D341Med (cell line): ENCODE data around the gene SNAP91.
"Not testable (repeated sequence)": the region's sequence is repeated elsewhere in the genome, so short reads cannot be mapped to it uniquely, and the experiment has no call there.

Experiments
- DNase-seq: peaks from one replicate; pipeline ENCODE4 v3.0.0; 2012; ENCODE audit warnings: low spot score

SNAP91 gene

DNA sequence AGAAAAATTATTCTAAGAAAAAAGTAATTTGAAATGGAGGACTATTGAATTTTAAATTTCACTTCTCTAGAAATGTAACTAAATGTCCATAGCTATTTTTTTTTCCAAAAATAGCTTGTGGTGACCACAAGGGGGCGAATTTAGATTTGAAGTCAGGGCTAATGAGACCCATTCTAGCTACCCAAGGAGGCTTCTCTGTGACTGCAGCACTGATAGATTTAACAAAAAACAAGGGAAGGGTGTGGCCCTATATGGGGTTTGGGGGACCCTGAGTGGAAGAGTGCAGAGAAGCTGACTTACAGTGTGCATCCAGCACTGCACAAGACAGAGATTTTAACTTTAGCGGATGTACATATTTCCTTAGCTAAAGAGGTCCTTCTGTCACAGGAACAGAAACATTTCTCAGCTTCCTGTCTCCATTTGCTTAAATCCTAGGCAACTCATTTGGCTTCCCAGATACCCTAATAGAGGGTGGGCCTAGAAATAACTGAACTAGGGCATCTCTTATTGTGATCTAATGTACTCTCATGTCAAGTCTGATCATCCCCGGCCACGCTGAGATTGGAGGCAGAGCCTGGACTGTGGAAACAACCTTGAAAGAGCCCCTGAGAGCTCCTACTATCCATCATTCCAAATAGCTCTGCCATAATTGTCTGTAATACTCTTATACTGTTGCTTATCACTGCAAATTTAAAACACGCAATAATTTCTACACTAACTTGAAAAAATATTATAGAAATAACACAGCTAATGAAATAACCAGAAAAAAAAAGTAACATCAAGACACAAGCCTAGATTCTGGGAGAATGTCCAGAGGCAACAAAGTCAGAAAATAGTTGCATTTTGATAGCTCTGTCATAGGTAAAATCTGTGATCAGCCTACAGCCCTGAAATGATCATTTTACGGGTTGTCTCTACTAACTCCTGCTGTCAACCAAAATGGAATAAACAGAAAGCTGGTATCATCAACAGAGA is 93.6 kb downstream of the SNAP91 start:
- peak; percentile 46 for DNase-seq

DNA sequence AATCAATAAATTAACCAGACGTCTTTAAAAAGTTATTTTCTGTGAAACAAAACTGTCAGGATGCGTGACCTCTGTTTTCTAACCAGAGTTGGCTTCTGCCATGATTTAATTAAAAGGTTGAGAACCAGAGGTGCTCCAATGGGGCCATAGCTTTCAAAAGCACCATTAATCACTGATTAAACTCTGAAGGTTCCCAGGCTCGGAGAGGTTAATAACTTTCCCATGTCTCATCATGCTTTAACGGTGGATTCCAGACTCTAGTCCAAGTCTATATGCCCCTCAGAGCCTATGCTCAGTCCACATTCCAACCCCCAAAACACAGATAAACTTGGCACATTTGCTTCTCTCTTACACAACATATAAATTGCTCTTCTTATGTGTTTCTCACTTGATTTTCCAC is 95.5 kb downstream of the SNAP91 start:
- no peak for DNase-seq

DNA sequence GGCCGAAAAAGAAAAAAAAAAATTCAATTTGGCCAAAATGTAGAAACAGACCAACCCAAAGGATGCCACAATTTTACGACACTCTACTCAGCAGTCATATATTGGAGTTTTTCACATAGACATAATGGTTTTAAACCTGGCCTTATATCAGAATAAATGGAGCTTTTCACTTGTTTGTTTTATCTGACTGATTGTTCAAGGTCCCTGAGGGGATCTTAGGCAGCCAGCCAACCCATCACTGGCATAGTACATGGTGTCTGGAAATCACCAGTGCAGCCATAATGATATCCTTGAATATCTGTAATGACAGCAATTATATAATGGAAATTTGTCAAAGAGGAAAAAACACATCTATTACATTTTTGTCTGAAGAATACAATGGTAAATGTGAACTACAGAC is 99.7 kb downstream of the SNAP91 start:
- no peak for DNase-seq

DNA sequence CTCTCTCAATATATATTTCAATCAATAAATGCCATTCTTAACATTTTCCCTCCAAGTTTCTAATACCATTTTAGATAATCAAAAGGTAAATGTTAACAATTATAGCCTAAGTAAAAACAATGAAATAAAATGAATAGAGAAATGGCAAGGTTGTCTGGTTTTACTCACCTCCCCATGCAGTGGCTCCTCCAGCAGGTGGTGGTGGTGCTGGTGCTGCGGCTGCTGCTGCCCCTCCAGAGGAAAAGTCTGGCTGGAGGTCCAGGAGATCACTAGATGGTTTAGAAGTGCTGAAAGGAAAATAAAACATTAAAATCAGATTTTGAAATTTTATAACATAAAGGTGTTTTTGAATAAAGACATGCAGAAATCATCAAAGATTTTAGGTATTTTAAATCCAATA is 103.4 kb downstream of the SNAP91 start:
- DNase-seq, result no peak

DNA sequence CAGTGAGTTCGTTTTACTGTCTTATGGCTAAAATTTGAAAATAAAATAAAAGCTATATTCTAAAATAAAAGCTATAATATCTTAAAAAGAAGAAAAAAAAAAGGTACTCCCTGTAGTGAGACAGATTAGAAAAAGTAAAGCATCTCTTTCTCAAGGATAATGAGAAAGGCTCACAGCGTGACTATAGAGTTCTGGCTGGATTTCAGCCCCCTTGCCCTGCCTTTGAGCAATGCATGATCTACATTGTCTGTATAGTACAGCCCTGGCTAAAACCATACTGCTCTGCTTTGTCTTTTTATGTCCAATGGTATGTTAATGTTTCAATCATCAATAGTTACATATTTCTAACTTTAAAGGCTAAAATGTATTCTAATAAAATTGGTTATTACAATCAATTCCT is 105.3 kb downstream of the SNAP91 start:
- no peak for DNase-seq

DNA sequence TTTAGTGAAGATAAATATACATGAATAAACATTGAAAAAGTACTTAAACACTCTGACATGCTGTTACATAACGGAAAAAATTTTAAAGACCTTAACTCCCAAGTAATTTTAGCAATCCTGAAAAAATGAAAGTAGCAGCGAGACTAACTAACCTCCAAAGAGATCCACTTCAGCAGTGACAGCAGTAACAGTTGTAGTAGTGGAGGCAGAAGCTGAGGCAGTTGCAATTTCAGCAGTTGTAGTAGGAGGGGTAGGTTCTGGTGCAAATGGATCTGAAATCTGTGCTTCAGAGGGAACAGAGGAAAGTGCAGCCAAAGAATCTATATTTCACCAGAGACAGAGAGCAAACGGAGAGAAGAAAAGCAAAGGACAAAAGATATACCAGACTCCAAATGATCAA is 107.8 kb downstream of the SNAP91 start:
- no peak for DNase-seq

DNA sequence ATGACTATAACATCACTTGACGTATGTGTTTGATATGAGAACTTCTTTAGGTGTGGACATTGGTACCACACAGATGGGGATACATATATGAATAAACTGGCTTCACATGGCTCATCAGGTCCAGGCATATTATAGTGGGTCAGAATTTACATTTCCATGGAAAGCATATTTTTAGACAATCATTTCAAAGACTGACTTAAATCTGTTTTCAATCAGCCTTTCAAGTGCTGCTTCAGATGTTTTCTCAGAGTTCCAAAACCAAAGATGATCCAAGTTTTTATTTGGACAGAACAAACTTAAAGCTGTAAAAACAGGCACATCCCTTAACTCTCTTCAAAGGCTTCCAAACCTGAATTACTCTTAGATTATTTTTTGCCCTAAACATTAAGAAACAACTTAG is 108.4 kb downstream of the SNAP91 start:
- no peak for DNase-seq

DNA sequence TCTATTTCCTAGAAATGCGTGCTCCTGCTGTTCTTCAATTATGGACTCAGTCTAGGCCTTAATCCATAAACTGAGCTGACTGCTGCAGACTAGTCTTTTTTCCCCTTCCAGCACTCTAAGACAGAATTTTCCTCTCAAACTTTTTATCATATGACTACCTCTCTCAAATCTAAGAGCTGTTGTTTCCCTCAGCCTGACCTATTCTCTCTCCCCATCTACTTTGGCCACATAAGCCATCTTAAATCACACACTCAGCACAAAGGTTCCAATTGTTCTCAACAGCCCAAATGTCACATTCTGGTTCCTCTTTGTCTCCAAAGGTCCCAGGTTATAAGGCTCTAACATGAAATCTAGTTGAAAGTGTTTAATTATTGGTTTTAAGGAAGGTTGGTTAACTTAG is 111.4 kb downstream of the SNAP91 start:
- no peak for DNase-seq

DNA sequence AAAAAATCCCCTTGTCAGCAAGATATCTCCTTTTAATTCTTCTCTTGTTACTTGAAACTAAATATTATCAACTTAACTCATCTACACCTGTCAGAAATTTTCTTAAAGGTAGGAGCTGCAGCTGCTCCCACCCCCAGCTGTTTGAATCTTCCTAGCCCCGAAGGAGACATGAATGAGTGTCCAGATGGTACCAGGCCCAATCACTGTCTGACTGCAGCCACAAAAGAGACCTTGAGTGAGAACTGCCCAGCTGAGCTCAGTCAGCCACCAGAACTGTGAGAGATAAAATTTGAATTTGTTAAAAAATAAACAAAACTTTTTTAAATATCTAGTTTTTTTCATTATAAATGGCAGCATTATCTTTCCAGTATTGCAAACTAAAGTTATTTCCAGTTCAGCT is 111.8 kb downstream of the SNAP91 start:
- no peak for DNase-seq

DNA sequence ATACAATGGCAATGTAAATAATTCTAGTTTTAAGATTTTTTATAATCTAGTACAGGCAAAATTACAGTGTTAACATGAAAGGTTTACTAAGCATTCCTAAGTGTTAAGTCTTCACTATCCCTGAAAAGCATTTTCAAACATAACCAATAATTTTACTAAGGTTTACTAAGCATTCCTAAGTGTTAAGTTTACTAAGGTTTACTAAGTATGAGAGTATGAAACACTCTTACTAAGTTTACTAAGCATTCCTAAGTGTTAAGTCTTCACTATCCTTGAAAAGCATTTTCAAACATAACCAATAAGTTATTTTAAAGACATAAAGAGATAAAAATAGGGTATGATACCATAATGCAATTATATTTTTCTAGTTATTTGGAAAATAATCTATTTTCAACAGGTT is 114.0 kb downstream of the SNAP91 start:
- DNase-seq, result no peak

DNA sequence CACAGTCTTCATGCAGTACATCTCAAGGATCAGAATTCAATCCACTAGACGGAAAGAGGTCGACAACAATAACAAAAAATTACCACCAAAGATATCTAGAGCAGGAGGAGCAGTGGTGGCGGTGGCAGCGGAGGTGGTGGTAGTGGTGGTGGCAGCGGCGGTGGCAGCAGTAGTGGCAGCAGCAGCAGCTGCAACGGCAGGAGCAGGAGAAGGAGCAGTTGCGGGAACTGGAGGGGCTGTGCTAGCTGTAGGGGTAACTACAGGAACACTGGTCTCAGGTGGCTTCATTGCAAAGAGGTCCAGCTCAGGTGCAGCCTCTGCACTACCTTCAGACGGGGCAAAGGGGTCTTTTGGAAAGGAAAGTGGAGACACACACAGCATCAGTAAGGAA is 115.5 kb downstream of the SNAP91 start:
- no peak for DNase-seq

DNA sequence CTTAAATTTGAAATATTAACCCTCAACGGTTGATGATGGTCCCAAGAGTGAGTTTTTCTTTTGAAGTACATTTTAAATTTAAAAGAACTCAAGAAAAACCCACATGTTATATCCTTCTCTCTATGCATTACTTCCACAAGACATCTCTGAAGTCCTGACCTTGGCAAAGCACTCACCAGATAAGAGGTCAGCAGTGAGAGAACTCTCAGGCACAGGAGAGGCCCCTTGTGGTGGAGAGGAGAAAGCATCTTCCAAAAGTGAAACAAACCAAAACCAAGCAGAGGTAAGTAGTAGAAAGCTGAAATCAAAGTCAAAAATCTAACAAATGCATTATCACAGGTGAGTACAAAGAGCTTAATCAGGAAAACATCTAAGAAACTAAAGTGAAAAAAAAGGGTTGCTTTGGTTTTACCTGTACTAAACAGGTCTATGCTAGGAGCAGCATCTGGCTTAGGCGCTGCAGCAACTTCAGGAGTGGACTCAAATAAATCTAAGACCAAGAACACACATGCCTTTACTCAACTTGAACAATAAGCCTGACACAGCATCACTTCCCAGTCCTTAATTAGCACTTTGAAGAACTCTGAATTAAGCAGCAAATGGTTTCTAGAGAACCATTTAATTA is 116.0 kb downstream of the SNAP91 start:
- peak; percentile 33 for DNase-seq

DNA sequence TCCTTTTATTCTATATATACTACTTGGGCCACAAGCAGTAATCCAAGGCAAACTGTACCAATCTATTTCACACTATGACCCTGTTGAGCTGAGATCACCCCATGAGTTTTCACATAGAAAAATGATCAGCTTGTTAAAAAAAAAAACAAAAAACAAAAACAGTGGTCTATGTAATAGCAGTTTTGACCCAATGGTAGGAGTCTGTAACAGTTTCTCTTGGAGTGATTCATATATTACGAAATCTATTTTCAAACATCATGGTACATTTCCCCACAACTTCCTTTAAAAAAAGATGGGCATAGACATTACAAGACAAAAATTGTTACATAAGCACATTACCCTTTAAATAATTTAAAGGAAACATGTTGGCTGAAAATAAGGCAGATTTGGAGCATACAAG is 118.5 kb downstream of the SNAP91 start:
- DNase-seq, result no peak

DNA sequence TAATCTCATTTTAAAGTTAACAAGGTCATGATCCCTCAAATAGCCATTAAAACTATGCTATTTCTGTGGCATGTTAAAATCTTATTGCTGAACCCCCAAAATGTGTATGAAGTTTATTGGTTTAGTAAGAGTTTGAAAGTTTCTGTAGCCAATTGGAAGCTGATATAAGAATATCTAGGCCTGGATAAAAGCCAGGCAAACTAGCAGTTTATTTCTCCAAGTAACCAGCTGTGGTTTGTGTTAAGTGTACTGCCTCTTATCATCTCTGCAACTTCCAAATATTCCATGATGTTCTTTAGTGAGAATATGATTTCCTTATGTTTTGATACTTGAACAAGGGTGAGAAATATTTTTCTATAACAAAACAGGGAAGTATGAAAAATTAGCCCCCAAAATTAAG is 119.8 kb downstream of the SNAP91 start:
- DNase-seq, result no peak

DNA sequence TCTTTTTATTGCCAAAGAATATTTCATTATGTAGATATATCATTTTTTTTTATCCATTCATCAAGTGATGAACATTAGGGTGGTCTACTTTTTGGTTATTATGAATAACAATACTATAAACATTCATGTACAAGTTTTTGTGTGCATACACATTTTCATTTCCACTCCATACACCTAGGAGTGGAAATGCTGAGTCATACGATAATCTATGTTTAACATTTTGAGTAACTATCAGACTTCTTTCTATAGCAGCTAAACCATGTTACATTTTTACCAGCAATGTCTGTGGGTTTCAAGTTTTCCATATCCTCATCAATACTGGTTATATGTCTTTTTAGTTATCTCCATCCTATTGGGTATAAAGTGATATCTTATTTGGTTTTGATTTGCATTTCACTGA is 130.8 kb downstream of the SNAP91 start:
- DNase-seq, result no peak

DNA sequence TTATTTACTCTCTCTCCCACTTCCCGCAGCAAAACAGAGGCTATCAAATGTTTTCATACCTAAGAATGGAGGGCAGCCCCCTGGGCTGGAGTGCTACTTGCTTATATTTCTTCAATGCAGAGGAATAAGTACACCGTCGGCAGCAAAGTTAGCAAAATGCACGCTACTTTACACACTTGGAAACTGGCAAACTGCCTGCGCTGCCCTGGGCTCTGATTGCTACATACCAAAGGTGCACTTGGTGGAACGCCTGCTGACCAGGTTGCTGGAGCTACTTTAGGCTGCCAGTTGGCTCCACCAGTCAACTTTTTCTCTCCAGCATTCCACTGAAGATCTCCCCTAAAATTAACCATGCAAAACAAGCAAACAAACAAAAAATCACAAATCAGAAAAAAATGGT is 134.1 kb downstream of the SNAP91 start:
- peak; percentile 27 for DNase-seq

DNA sequence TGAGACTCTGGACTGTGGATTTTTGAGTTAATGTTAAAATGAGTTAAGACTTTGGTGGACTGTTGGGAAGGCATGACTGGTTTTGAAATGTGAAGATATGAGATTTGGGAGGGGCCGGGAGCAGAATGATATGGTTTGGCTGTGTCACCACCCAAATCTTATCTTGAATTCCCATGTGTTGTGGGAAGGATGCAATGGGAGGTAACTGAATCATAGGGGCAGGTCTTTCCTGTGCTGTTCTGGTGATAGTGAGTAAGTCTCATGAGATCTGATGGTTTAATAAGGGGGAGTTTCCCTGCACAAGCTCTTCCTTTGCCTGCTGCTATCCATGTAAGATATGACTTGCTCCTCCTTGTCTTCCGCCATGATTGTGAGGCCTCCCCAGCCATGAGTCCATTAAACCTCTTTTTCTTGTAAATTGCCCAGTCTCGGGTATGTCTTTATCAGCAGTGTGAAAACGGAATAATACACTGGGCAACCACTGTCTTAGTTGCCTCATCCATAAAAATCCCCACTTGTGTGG is 137.2 kb downstream of the SNAP91 start:
- DNase-seq, result not testable (repeated sequence)

DNA sequence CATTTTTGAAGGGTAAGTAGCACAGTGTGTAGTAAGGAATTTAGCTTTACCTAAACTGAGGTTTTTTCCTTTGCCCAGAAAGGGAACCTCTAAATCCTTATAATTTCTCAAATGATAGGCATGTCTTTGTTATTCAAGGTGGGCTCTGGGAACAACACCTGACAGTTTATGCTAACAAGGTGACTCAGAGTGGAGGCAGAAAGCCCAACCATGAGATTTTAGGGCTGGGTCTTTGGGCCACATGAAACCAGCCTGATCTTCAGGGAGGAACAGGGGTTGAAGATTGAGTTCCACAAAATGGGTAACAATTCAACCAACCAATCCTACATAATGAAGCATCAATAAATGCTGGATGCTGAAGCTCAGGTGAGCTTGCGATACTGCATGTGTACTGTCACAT is 149.9 kb downstream of the SNAP91 start:
- DNase-seq, result no peak

DNA sequence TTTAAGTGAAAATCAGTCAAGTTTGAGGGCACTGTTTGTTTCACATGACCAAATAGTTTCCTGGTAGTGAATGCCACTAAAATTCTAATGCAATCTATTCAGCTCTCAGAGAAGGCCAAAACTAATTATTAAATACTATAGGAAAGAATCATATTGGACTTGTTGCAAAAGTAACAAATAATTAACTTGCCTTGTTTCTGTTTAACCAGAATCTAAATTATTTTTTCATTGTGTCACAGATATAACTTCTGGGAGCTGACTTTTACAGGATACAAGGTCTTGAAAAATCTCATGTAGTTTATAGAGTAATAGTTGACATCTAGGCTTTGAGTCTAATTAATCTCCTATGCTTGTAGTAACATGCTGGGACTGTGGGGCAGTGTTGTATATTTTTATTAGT is 152.0 kb downstream of the SNAP91 start:
- DNase-seq, result no peak

DNA sequence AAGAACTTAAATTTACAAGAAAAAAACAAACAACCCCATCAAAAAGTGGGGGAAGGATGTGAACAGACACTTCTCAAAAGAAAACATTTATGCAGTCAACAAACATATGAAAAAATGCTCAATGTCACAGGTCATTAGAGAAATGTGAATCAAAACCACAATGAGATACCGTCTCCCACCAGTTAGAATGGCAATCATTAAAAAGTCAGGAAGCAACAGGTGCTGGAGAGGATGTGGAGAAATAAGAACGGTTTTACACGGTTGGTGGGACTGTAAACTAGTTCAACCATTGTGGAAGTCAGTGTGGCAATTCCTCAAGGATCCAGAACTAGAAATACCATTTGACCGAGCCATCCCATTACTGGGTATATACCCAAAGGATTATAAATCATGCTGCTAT is 157.2 kb downstream of the SNAP91 start:
- DNase-seq, result not testable (repeated sequence)

DNA sequence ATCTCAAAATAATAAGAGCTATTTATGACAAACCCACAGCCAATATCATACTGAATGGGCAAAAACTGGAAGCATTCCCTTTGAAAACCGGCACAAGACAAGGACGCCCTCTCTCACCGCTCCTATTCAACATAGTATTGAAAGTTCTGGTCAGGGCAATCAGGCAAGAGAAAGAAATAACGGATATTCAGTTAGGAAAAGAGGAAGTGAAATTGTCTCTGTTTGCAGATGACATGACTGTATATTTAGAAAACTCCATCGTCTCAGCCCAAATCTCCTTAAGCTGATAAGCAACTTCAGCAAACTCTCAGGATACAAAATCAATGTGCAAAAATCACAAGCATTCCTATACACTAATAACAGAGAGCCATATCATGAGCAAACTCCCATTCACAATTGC is 158.4 kb downstream of the SNAP91 start:
- DNase-seq, result not testable (repeated sequence)

DNA sequence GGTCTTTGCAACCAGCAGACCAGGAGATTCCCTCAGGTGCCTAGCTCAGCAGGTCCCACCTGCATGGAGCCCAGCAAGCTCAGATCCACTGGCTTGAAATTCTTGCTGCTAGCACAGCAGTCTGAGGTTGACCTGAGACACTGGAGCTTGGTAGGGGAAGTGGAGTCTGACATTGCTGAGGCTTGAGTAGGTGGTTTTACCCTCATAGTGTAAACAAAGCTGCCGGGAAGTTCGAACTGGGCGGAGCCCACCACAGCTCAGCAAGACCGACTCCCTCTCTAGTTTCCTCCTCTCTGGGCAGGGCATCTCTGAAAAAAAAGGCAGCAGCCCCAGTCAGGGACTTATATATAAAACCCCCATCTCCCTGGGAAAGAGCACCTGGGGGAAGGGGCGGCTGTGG is 162.3 kb downstream of the SNAP91 start:
- DNase-seq, result no peak

DNA sequence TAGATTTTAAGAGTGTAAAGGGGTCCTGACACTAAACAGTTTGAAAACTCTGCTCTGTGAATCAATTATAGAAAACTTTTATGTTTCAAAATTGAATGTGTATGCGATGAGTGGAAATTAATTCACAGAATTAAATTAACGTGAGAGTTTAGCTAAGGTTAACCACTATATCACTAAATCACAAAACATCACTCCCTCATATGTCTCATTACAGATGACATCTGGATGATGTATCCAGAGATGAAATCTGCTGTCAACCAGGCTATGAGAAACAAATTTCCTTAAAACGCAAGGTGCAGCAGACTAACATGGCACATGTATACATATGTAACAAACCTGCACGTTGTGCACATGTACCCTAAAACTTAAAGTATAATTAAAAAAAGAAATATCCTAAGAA is 169.2 kb downstream of the SNAP91 start:
- no peak for DNase-seq
